WTC11 (cell line): Measurements from ENCODE around the gene GP9. TPM values are rescaled to one million over a fixed set of nuclear protein-coding genes. Genes with fewer than 3 reads are reported as not detected.
A peak's percentile ranks its signal among the peaks of the same experiment; 100 is the strongest.

Experiments used
- ATAC-seq: fragments of 200-7000 bp; cut with Tn5 transposase; 2 replicates; pipeline ENCODE4 v1.10.0; 2021; ENCODE audit warnings: mild to moderate bottlenecking, moderate library complexity
- CTCF ChIA-PET: fragments of 300-600 bp; sonication (Branson Sonifier 250); formaldehyde crosslinking; loops from one replicate; lab custom pipeline; 2021; ENCODE audit warnings: antibody characterized with exemption; lab: Charles Lee
- POLR2A ChIA-PET: fragments of 350-600 bp; sonication (Branson Sonifier 250); formaldehyde crosslinking; loops from one replicate; lab custom pipeline; 2021; ENCODE audit warnings: antibody characterized with exemption; lab: Charles Lee
- DNase-seq: peaks from one replicate; pipeline ENCODE4 v3.0.0; 2021; ENCODE audit warnings: low spot score
- H3K27ac Mint-ChIP-seq: 2 replicates; pipeline ENCODE4 v1.8.0; 2021; ENCODE audit warnings: mixed read lengths
- H3K27me3 Mint-ChIP-seq: 2 replicates; pipeline ENCODE4 v1.8.0; 2021; ENCODE audit warnings: low read depth, mild to moderate bottlenecking, moderate library complexity, mixed read lengths
- H3K36me3 Mint-ChIP-seq: 2 replicates; pipeline ENCODE4 v1.8.0; 2021; ENCODE audit warnings: mixed read lengths
- H3K4me1 Mint-ChIP-seq: 2 replicates; pipeline ENCODE4 v1.8.0; 2022; ENCODE audit warnings: mixed read lengths
- H3K4me3 Mint-ChIP-seq: 2 replicates; pipeline ENCODE4 v1.8.0; 2021; ENCODE audit warnings: mild to moderate bottlenecking, moderate library complexity, mixed read lengths
- H3K9me3 Mint-ChIP-seq: 2 replicates; pipeline ENCODE4 v1.8.0; 2021; ENCODE audit warnings: mixed read lengths
- E2F4 ChIP-seq: sonication (generic); formaldehyde crosslinking; IDR thresholded peaks from 2 replicates; pipeline ENCODE4 v1.8.1; 2022; ENCODE audit warnings: low read depth, mild to moderate bottlenecking, moderate library complexity, missing genetic modification reagents, borderline replicate concordance
- FOXK1 ChIP-seq: sonication (generic); formaldehyde crosslinking; IDR thresholded peaks from 2 replicates; pipeline ENCODE4 v1.8.0; 2022; ENCODE audit warnings: mild to moderate bottlenecking, moderate library complexity, missing genetic modification reagents
- GTF2I ChIP-seq: fragments of 250-450 bp; sonication (Bioruptor Pico); conservative IDR thresholded peaks from 2 replicates; pipeline ENCODE4 v1.4.0; 2021; ENCODE audit warnings: mild to moderate bottlenecking
- PRRX2 ChIP-seq: fragments of 250-450 bp; sonication (Bioruptor Pico); IDR thresholded peaks from 2 replicates; pipeline ENCODE4 v1.8.0; 2021; ENCODE audit warnings: mild to moderate bottlenecking
- SMAD3 ChIP-seq: sonication (generic); formaldehyde crosslinking; IDR thresholded peaks from 2 replicates; pipeline ENCODE4 v1.8.0; 2022; ENCODE audit warnings: missing genetic modification reagents, mild to moderate bottlenecking, borderline replicate concordance
- ZBTB43 ChIP-seq: sonication (generic); formaldehyde crosslinking; IDR thresholded peaks from 2 replicates; pipeline ENCODE4 v1.8.1; 2023; ENCODE audit warnings: mild to moderate bottlenecking, missing genetic modification reagents
- ZNF219 ChIP-seq: sonication (generic); formaldehyde crosslinking; IDR thresholded peaks from 2 replicates; pipeline ENCODE4 v1.8.0; 2023; ENCODE audit warnings: missing genetic modification reagents, mild to moderate bottlenecking, borderline replicate concordance
- ZNF232 ChIP-seq: sonication (generic); formaldehyde crosslinking; IDR thresholded peaks from 2 replicates; pipeline ENCODE4 v1.8.0; 2022; ENCODE audit warnings: mild to moderate bottlenecking, missing genetic modification reagents
- ZNF512 ChIP-seq: sonication (generic); formaldehyde crosslinking; IDR thresholded peaks from 2 replicates; pipeline ENCODE4 v1.8.1; 2022; ENCODE audit warnings: missing genetic modification reagents, borderline replicate concordance
- ZNF671 ChIP-seq: fragments of 250-450 bp; sonication (Bioruptor Pico); IDR thresholded peaks from 2 replicates; pipeline ENCODE4 v1.8.0; 2021; ENCODE audit warnings: mild to moderate bottlenecking
- total RNA-seq: library from RNA; stranded (reverse); gene quantifications from 3 replicates; pipeline ENCODE4 v1.2.3, GENCODE V29; 2021
- TF ChIP-seq, protein P1 (sequence below): sonication (generic); formaldehyde crosslinking; IDR thresholded peaks from 2 replicates; pipeline ENCODE4 v1.8.0; 2022; ENCODE audit warnings: missing genetic modification reagents
- TF ChIP-seq, protein P2 (sequence below): sonication (generic); formaldehyde crosslinking; IDR thresholded peaks from 2 replicates; pipeline ENCODE4 v1.8.1; 2022; ENCODE audit warnings: mild to moderate bottlenecking, missing genetic modification reagents, moderate library complexity, borderline replicate concordance
- TF ChIP-seq, protein P3 (sequence below): fragments of 250-450 bp; sonication (Bioruptor Pico); IDR thresholded peaks from 2 replicates; pipeline ENCODE4 v1.9.0; 2021; ENCODE audit warnings: mild to moderate bottlenecking, borderline replicate concordance

GP9 gene
- total RNA-seq, 1 experiment from 2014 or later: not detected

DNA sequence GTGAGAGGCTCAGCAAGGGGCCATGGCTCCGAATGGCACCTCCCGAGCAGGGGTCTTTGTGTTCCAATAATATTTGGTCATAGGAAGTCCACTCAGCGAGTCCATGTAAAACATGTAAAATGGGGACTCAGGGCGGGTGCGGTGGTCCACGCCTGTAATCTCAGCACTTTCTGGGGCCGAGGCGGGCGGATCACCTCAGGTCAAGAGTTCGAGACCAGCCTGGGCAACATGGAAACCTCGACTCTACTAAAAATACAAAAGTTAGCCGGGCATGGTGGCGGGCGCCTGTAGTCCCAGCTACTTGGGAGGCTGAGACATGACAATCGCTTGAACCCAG is 33.1 kb upstream of the GP9 start:
- ChIA-PET CTCF (interaction anchor here (1.0 to 5.7 kb wide), 8 partner anchors 10 to 57 kb away, joined by 3 to 25 read pairs (median 6); no protein-coding TSS in a partner anchor), POLR2A (no interaction called here)
- DNase-seq (no peak), ATAC-seq (no peak)
- Mint-ChIP-seq H3K4me1 (peaks cover 5% of the 10 kb centered on the region; the same call in 1 of the 2 replicates), H3K9me3 (peaks cover 6% of the 10 kb centered on the region; the same call in 1 of the 2 replicates), H3K27me3 (peaks cover 53% of the 10 kb centered on the region), H3K36me3 (no peaks in the 10 kb centered on the region), H3K27ac (no peak overlapping the region), H3K4me3 (peak overlapping the region; percentile 12; the same call in 1 of the 2 replicates)
- TF ChIP-seq ZNF219 (CRISPR knock-in tag): no peak
- TF ChIP-seq ZNF512 (CRISPR knock-in tag): no peak
- no peak for TF ChIP-seq ZBTB43 (CRISPR knock-in tag)
- no peak for TF ChIP-seq SMAD3
- TF ChIP-seq, protein P1, sequence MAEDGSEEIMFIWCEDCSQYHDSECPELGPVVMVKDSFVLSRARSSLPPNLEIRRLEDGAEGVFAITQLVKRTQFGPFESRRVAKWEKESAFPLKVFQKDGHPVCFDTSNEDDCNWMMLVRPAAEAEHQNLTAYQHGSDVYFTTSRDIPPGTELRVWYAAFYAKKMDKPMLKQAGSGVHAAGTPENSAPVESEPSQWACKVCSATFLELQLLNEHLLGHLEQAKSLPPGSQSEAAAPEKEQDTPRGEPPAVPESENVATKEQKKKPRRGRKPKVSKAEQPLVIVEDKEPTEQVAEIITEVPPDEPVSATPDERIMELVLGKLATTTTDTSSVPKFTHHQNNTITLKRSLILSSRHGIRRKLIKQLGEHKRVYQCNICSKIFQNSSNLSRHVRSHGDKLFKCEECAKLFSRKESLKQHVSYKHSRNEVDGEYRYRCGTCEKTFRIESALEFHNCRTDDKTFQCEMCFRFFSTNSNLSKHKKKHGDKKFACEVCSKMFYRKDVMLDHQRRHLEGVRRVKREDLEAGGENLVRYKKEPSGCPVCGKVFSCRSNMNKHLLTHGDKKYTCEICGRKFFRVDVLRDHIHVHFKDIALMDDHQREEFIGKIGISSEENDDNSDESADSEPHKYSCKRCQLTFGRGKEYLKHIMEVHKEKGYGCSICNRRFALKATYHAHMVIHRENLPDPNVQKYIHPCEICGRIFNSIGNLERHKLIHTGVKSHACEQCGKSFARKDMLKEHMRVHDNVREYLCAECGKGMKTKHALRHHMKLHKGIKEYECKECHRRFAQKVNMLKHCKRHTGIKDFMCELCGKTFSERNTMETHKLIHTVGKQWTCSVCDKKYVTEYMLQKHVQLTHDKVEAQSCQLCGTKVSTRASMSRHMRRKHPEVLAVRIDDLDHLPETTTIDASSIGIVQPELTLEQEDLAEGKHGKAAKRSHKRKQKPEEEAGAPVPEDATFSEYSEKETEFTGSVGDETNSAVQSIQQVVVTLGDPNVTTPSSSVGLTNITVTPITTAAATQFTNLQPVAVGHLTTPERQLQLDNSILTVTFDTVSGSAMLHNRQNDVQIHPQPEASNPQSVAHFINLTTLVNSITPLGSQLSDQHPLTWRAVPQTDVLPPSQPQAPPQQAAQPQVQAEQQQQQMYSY (CRISPR knock-in tag): no peak
- no peak for TF ChIP-seq FOXK1
- no peak for TF ChIP-seq E2F4
- no peak for TF ChIP-seq ZNF671 (CRISPR knock-in tag)
- no peak for TF ChIP-seq PRRX2 (CRISPR knock-in tag)

GRCh38 chr3:129028866-129029265 is 31.7 kb upstream of the GP9 start:
- H3K4me3 Mint-ChIP-seq: no peak overlapping the region
- H3K4me1 Mint-ChIP-seq: peaks cover 5% of the 10 kb centered on the region; the same call in 1 of the 2 replicates
- TF ChIP-seq, protein P2, sequence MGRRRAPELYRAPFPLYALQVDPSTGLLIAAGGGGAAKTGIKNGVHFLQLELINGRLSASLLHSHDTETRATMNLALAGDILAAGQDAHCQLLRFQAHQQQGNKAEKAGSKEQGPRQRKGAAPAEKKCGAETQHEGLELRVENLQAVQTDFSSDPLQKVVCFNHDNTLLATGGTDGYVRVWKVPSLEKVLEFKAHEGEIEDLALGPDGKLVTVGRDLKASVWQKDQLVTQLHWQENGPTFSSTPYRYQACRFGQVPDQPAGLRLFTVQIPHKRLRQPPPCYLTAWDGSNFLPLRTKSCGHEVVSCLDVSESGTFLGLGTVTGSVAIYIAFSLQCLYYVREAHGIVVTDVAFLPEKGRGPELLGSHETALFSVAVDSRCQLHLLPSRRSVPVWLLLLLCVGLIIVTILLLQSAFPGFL (CRISPR knock-in tag): no peak
- TF ChIP-seq, protein P3, sequence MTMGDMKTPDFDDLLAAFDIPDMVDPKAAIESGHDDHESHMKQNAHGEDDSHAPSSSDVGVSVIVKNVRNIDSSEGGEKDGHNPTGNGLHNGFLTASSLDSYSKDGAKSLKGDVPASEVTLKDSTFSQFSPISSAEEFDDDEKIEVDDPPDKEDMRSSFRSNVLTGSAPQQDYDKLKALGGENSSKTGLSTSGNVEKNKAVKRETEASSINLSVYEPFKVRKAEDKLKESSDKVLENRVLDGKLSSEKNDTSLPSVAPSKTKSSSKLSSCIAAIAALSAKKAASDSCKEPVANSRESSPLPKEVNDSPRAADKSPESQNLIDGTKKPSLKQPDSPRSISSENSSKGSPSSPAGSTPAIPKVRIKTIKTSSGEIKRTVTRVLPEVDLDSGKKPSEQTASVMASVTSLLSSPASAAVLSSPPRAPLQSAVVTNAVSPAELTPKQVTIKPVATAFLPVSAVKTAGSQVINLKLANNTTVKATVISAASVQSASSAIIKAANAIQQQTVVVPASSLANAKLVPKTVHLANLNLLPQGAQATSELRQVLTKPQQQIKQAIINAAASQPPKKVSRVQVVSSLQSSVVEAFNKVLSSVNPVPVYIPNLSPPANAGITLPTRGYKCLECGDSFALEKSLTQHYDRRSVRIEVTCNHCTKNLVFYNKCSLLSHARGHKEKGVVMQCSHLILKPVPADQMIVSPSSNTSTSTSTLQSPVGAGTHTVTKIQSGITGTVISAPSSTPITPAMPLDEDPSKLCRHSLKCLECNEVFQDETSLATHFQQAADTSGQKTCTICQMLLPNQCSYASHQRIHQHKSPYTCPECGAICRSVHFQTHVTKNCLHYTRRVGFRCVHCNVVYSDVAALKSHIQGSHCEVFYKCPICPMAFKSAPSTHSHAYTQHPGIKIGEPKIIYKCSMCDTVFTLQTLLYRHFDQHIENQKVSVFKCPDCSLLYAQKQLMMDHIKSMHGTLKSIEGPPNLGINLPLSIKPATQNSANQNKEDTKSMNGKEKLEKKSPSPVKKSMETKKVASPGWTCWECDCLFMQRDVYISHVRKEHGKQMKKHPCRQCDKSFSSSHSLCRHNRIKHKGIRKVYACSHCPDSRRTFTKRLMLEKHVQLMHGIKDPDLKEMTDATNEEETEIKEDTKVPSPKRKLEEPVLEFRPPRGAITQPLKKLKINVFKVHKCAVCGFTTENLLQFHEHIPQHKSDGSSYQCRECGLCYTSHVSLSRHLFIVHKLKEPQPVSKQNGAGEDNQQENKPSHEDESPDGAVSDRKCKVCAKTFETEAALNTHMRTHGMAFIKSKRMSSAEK: no peak
- TF ChIP-seq GTF2I (no peak), ZNF232 (CRISPR knock-in tag) (no peak)
- H3K27ac Mint-ChIP-seq: no peak overlapping the region
- peaks cover 6% of the 10 kb centered on the region; the same call in 1 of the 2 replicates for H3K9me3 Mint-ChIP-seq
- ATAC-seq: no peak
- no peak for DNase-seq
- no peaks in the 10 kb centered on the region for H3K36me3 Mint-ChIP-seq
- H3K27me3 Mint-ChIP-seq: peaks cover 46% of the 10 kb centered on the region
- CTCF ChIA-PET: interaction anchor here (2.1 kb wide), 1 partner anchor 8 kb away, joined by 7 read pairs; no protein-coding TSS in a partner anchor
- POLR2A ChIA-PET: no interaction called here
